Measurements from ENCODE around the gene CREB3L2. TPM values are rescaled to one million over a fixed set of nuclear protein-coding genes. Genes with fewer than 3 reads are reported as not detected.

Gene CREB3L2
- total and polyA plus RNA-seq, 2 of the 13 experiments (the other 11 are each of a cell fraction or from before 2014, with no cell fraction given): 22.1 to 41.1 TPM

GRCh38 chr7:138001529-138002095, at the start of gene CREB3L2 (continued):
- peak; percentile 77; the same call in 1 of the 2 replicates for TF ChIP-seq MEIS1 (CRISPR knock-in tag; IDR thresholded peaks at IDR 0.05; ENCODE audit: borderline replicate concordance)
- TF ChIP-seq MED13 (CRISPR knock-in tag; IDR thresholded peaks at IDR 0.05): 0 out of 2 replicates have a peak, but pooled peaks have one; percentile 64
- peak; percentile 80; the same call in 1 of the 2 replicates for TF ChIP-seq FOXC1 (CRISPR knock-in tag; IDR thresholded peaks at IDR 0.05; ENCODE audit: borderline replicate concordance)
- 0 out of 2 replicates have a peak, but pooled peaks have one; percentile 22 for TF ChIP-seq ZBTB33 (CRISPR knock-in tag; IDR thresholded peaks at IDR 0.05)
- no peak for TF ChIP-seq REL (CRISPR knock-in tag; conservative IDR thresholded peaks at IDR 0.05)
- TF ChIP-seq BHLHE40 (IDR thresholded peaks at IDR 0.05; ENCODE audit: low read length): peak; percentile 40; the same call in 1 of the 2 replicates
- TF ChIP-seq XRCC5 (optimal IDR thresholded peaks at IDR 0.05; ENCODE audit: low read length): no peak
- peak; percentile 26; the same call in 1 of the 2 replicates for TF ChIP-seq PRMT3 (CRISPR knock-in tag; IDR thresholded peaks at IDR 0.05; ENCODE audit: borderline replicate concordance, low read depth)
- 0 out of 2 replicates have a peak, but pooled peaks have one; percentile 29 for TF ChIP-seq ZNF609 (CRISPR knock-in tag; IDR thresholded peaks at IDR 0.05; ENCODE audit: borderline replicate concordance)
- peak; percentile 59; the same call in 1 of the 2 replicates for TF ChIP-seq ZNF543 (CRISPR knock-in tag; IDR thresholded peaks at IDR 0.05)
- TF ChIP-seq SOX13 (IDR thresholded peaks at IDR 0.05): no peak
- no peak for TF ChIP-seq SOX13 (CRISPR knock-in tag; conservative IDR thresholded peaks at IDR 0.05 in 1 of 2, IDR thresholded peaks at IDR 0.05 in 1 of 2)
- no peak for TF ChIP-seq ZBTB7B (CRISPR knock-in tag; IDR thresholded peaks at IDR 0.05)
- TF ChIP-seq PHF20 (CRISPR knock-in tag; IDR thresholded peaks at IDR 0.05): 0 out of 2 replicates have a peak, but pooled peaks have one; percentile 34
- peak; percentile 28; the same call in 1 of the 2 replicates for TF ChIP-seq NR2F2 (IDR thresholded peaks at IDR 0.05; ENCODE audit: borderline replicate concordance, low read depth)
- no peak for TF ChIP-seq ZNF570 (CRISPR knock-in tag; IDR thresholded peaks at IDR 0.05; ENCODE audit: borderline replicate concordance)
- no peak for TF ChIP-seq ZNF512 (CRISPR knock-in tag; IDR thresholded peaks at IDR 0.05)
- TF ChIP-seq E2F2 (CRISPR knock-in tag; IDR thresholded peaks at IDR 0.05; ENCODE audit: borderline replicate concordance): no peak
- 0 out of 2 replicates have a peak, but pooled peaks have one; percentile 32 for TF ChIP-seq ZFP90 (CRISPR knock-in tag; IDR thresholded peaks at IDR 0.05; ENCODE audit: borderline replicate concordance)
- TF ChIP-seq TRIM24 (CRISPR knock-in tag; IDR thresholded peaks at IDR 0.05): no peak
